Measurements from ENCODE around the gene TMEM240. TPM values are rescaled to one million over a fixed set of nuclear protein-coding genes. Genes with fewer than 3 reads are reported as not detected.

The TMEM240 gene
- total and polyA plus RNA-seq, 2 donors (not counting 1 experiment from before 2014, with no cell fraction given), result 0.28 to 1.8 TPM

- H3K4me3 ChIP-seq (ENCODE audit: control extremely low read depth in 1 of 5, extremely low read depth in 1 of 5, insufficient read depth in 1 of 5, low read depth in 2 of 5, low read length in 4 of 5), result no peak overlapping the region
- POLR2A ChIA-PET, result no interaction called here
- Mint-ChIP-seq H3K4me1 (no peaks in the 10 kb centered on the region), H3K9me3 (ENCODE audit: insufficient read depth) (no peaks in the 10 kb centered on the region), H3K27me3 (no peaks in the 10 kb centered on the region), H3K4me3 (no peak overlapping the region), H3K27ac (no peak overlapping the region)
- CTCF ChIA-PET, result no interaction called here
- H3K9me3 ChIP-seq (ENCODE audit: control extremely low read depth in 1 of 3, control insufficient read depth in 2 of 3, insufficient read depth in 1 of 3, low read length in 2 of 3), result no peaks in the 10 kb centered on the region
- intact Hi-C loops (cut with micrococcal nuclease), result no loop called here
- H3K4me2 ChIP-seq (replicated peaks; ENCODE audit: low read depth, low read length, poor library complexity, severe bottlenecking), result no peak overlapping the region
- DNase-seq (no peak), ATAC-seq (ENCODE audit: low read depth) (no peak)
- H3K27me3 ChIP-seq (replicated peaks in 1 of 4; ENCODE audit: control extremely low read depth in 1 of 4, control insufficient read depth in 3 of 4, insufficient read depth in 4 of 4, low read length in 3 of 4), result no peaks in the 10 kb centered on the region
- no peak overlapping the region for H3K9ac ChIP-seq (ENCODE audit: low read length)
- WGBS (ENCODE audit: insufficient coverage), result 89% methylated on average over 5 of the region's 7 CpGs
- no peak overlapping the region for H2AFZ ChIP-seq (ENCODE audit: insufficient read depth, low read depth, low read length, poor library complexity, severe bottlenecking)
- peaks cover 31% of the 10 kb centered on the region for H3K79me2 ChIP-seq (ENCODE audit: control insufficient read depth, insufficient read depth, low read length)
- peaks cover 0 to under 1% of the 10 kb centered on the region in 2 experiments for H3K36me3 ChIP-seq (replicated peaks in 1 of 2; ENCODE audit: control extremely low read depth in 1 of 2, control insufficient read depth in 1 of 2, extremely low read depth in 1 of 2, insufficient read depth in 2 of 2, low read length in 1 of 2)
- no peak overlapping the region for H3K27ac ChIP-seq (ENCODE audit: low read length in 2 of 2)
- H3K4me1 ChIP-seq (ENCODE audit: control insufficient read depth in 2 of 2, insufficient read depth in 2 of 2, low read length in 2 of 2), result no peaks in the 10 kb centered on the region
- H4K20me1 ChIP-seq (ENCODE audit: control insufficient read depth, insufficient read depth, low read length, poor library complexity, severe bottlenecking), result peaks cover 45% of the 10 kb centered on the region
- TF ChIP-seq CTCF (IDR thresholded peaks at IDR 0.05), result no peak
- TF ChIP-seq EZH2 (IDR thresholded peaks at IDR 0.05; ENCODE audit: borderline replicate concordance, insufficient read depth, low read depth, low read length, poor library complexity, severe bottlenecking), result no peak
Observed at GRCh38 chr1:1550087-1550486, 9.7 kb upstream of the TMEM240 start.

GRCh38 chr1:1548591-1548990, 8.2 kb upstream of the TMEM240 start:
- H3K9me3 Mint-ChIP-seq (ENCODE audit: insufficient read depth), result no peaks in the 10 kb centered on the region
- intact Hi-C loops (cut with micrococcal nuclease), result no loop called here
- CTCF ChIA-PET, result interaction anchor here (0.6 kb wide), 1 partner anchor 39 kb away, joined by 5 read pairs; no protein-coding TSS in a partner anchor
- no peak overlapping the region for H3K4me3 Mint-ChIP-seq
- H3K36me3 ChIP-seq (replicated peaks in 1 of 2; ENCODE audit: control extremely low read depth in 1 of 2, control insufficient read depth in 1 of 2, extremely low read depth in 1 of 2, insufficient read depth in 2 of 2, low read length in 1 of 2), result peaks cover 0 to 2% of the 10 kb centered on the region in 2 experiments
- TF ChIP-seq CTCF (IDR thresholded peaks at IDR 0.05), result no peak
- TF ChIP-seq EZH2 (IDR thresholded peaks at IDR 0.05; ENCODE audit: borderline replicate concordance, insufficient read depth, low read depth, low read length, poor library complexity, severe bottlenecking), result no peak
- no peaks in the 10 kb centered on the region for H3K27me3 Mint-ChIP-seq
- H3K27me3 ChIP-seq (replicated peaks in 1 of 4; ENCODE audit: control extremely low read depth in 1 of 4, control insufficient read depth in 3 of 4, insufficient read depth in 4 of 4, low read length in 3 of 4), result no peaks in the 10 kb centered on the region
- H4K20me1 ChIP-seq (ENCODE audit: control insufficient read depth, insufficient read depth, low read length, poor library complexity, severe bottlenecking), result peaks cover 42% of the 10 kb centered on the region
- no peak overlapping the region for H2AFZ ChIP-seq (ENCODE audit: insufficient read depth, low read depth, low read length, poor library complexity, severe bottlenecking)
- no peak for ATAC-seq (ENCODE audit: low read depth)
- H3K9me3 ChIP-seq (ENCODE audit: control extremely low read depth in 1 of 3, control insufficient read depth in 2 of 3, insufficient read depth in 1 of 3, low read length in 2 of 3), result no peaks in the 10 kb centered on the region
- no peak overlapping the region for H3K27ac Mint-ChIP-seq
- H3K4me1 ChIP-seq (ENCODE audit: control insufficient read depth in 2 of 2, insufficient read depth in 2 of 2, low read length in 2 of 2), result no peaks in the 10 kb centered on the region
- peaks cover 42% of the 10 kb centered on the region for H3K79me2 ChIP-seq (ENCODE audit: control insufficient read depth, insufficient read depth, low read length)
- no peak overlapping the region for H3K27ac ChIP-seq (ENCODE audit: low read length in 2 of 2)
- H3K4me1 Mint-ChIP-seq, result no peaks in the 10 kb centered on the region
- no peak overlapping the region for H3K9ac ChIP-seq (ENCODE audit: low read length)
- POLR2A ChIA-PET, result no interaction called here
- H3K4me3 ChIP-seq (ENCODE audit: control extremely low read depth in 1 of 5, extremely low read depth in 1 of 5, insufficient read depth in 1 of 5, low read depth in 2 of 5, low read length in 4 of 5), result no peak overlapping the region
- no peak for DNase-seq
- no peak overlapping the region for H3K4me2 ChIP-seq (replicated peaks; ENCODE audit: low read depth, low read length, poor library complexity, severe bottlenecking)
- WGBS (ENCODE audit: insufficient coverage), result 96% methylated on average over 14 of the region's 14 CpGs
